ENCODE results near the gene DPYSL4.

GRCh38 chr10:132138596-132138995 lies 48.2 kb upstream of the DPYSL4 start:
- TF ChIP-seq POLR2AphosphoS5 (IDR thresholded peaks at IDR 0.05; ENCODE audit: low read depth, low read length), result no peak
- no peak for TF ChIP-seq SIN3A (IDR thresholded peaks at IDR 0.05; ENCODE audit: borderline replicate concordance, insufficient read depth, low read length)
- no peak for TF ChIP-seq REST (IDR thresholded peaks at IDR 0.05; ENCODE audit: insufficient read depth in 1 of 2, low read depth in 2 of 2, low read length in 2 of 2)

All from PFSK-1 (cell line).